ENCODE measurements around the gene NRL. TPM values are rescaled to one million over a fixed set of nuclear protein-coding genes. Genes with fewer than 3 reads are reported as not detected.

Gene NRL
- total RNA-seq, 4 donors from 2014 or later, result 0.79 to 4.5 (median 3.3) TPM

DNA sequence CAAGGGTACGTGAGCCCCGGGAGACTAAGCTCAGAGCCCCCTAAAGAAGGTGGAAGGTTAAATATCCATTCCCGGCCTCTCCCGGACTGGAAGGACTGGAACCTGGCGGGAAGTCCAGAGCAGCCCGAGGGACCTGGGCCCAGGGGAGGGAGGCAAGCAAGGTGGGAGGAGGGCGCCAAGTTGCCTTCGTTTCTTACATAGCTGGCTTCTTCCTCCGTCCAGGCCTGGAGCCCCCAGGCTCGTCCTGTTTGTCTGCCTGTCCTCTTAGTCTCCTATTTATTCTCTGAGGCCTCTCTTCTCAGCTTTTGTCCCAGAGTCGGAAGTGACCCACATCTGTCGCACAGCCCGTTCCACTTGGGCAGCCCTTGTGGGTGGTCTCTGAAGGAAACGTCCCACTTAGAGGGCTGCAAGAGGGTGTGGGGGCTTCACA is 19.9 kb downstream of the NRL start:
- WGBS, 2 donors, result 8 to 17% methylated on average over 8 of the region's 14 CpGs
- H3K27me3 ChIP-seq, result no peaks in the 10 kb centered on the region
- no peak for DNase-seq
- peaks cover 0 to 24% (median 0%) of the 10 kb centered on the region in 3 donors for H3K36me3 ChIP-seq
- no peak for TF ChIP-seq POLR2A (IDR thresholded peaks at IDR 0.05)
- TF ChIP-seq, protein P1, sequence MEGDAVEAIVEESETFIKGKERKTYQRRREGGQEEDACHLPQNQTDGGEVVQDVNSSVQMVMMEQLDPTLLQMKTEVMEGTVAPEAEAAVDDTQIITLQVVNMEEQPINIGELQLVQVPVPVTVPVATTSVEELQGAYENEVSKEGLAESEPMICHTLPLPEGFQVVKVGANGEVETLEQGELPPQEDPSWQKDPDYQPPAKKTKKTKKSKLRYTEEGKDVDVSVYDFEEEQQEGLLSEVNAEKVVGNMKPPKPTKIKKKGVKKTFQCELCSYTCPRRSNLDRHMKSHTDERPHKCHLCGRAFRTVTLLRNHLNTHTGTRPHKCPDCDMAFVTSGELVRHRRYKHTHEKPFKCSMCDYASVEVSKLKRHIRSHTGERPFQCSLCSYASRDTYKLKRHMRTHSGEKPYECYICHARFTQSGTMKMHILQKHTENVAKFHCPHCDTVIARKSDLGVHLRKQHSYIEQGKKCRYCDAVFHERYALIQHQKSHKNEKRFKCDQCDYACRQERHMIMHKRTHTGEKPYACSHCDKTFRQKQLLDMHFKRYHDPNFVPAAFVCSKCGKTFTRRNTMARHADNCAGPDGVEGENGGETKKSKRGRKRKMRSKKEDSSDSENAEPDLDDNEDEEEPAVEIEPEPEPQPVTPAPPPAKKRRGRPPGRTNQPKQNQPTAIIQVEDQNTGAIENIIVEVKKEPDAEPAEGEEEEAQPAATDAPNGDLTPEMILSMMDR (IDR thresholded peaks at IDR 0.05), result no peak
- peaks cover 18 to 30% (median 21%) of the 10 kb centered on the region in 3 donors for H3K4me1 ChIP-seq
- H3K9me3 ChIP-seq, result no peaks in the 10 kb centered on the region
- peak overlapping the region; percentile 90 to 96 (median 94) for H3K4me3 ChIP-seq
- peak overlapping the region; percentile 96 to 98 (median 98) for H3K27ac ChIP-seq
- intact Hi-C loops (cut with DNase I), result no loop called here

DNA sequence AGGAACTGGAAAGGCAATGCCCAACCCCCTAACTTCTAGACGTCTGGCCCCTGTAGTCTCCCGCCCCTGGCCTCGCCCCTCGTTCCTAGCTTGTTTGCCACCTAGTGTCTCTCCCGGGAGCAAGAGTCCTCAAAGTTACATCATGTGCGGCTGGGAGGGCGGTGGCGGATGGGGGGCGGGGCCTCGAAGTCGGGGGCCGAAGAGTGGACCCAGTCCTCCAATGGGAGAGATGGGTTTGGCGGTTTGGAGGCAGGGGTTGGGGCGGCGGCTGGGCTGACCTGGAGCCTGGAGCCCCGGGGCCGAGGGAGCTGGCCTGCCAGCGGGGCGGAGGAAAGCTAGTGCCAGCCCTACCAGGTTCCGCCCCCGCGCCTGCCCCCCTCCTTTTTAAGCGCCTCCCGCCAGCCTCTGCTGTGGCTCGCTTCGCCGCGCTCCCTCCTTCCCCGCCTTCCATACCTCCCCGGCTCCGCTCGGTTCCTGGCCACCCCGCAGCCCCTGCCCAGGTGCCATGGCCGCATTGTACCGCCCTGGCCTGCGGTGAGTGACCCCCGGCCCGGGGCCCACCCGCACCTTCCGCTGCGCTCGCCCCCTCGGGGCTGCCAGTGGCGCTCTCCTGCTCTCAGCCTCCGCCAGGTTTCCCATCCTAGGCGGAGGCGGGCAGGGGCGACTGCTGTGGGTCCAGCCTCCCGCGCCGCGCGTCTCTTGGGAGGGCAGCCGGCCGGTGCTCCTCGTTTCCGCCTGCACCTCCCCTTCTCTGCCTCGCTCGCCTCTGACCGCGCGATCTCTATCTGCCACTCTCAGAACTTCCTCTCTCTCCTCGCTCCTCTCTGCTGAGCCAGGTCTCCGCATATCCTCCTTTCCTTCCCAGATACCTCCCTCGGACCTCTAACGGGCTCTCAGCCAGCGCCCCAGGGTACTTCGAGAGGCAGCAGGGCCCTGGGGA is 20.6 kb downstream of the NRL start, which contains the start of gene PCK2:
PCK2 (plus strand) TSS at position 411 of the 940 bp plus-strand sequence; CDS start at position 506, 95 bp downstream.
- Histone ChIP-seq H3K4me1 (peaks cover 18 to 30% (median 21%) of the 10 kb centered on the region in 3 donors), H3K27me3 (no peaks in the 10 kb centered on the region), H3K9me3 (no peaks in the 10 kb centered on the region), H3K27ac (peak within 1 kb of the TSS; percentile 96 to 98 (median 98)), H3K36me3 (peaks cover 0 to 17% (median 0%) of the 10 kb centered on the region in 3 donors), H3K4me3 (peak within 1 kb of the TSS; percentile 90 to 96 (median 94))
- peak; percentile 72 for DNase-seq
- intact Hi-C loops (cut with DNase I), result no loop called here
- WGBS, 2 donors, result 0% methylated on average over 22 to 23 of the region's 68 CpGs
- TF ChIP-seq POLR2A (IDR thresholded peaks at IDR 0.05), result peak in 1 of 4 donors; percentile 71
- TF ChIP-seq, protein P1 (IDR thresholded peaks at IDR 0.05), result peak in 3 of 6 experiments; percentile 11 to 27 (median 16)

DNA sequence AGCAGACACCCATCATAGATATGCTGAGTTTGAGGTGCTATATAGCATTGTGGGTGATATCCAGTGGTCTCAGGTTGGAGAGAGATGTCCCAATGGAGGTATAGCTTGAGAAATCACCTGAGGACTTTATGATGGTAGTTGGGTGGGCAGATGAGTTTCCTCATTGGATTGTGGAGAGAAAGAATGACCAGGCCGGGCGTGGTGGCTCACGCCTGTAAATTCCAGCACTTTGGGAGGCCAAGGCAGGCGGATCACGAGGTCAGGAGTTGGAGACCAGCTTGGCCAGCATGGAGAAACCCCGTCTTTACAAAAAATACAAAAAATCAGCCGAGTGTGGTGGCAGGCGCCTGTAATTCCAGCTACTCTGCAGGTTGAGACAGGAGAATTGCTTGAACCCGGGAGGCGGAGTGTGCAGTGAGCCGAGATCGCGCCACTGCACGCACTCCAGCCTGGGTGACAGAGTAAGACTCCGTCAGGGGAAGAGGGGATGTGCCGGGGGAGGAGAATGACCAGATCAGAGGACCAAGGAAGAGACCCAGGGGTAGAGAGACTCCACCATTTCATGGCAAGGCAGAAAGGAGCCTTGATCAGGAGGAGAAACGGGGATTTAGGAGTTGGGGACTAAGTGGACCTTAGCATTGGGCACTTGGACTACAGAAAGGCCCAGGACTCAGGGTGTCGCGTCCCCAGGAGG is 21.4 kb downstream of the NRL start:
- Histone ChIP-seq H3K36me3 (peaks cover 0 to 9% (median 0%) of the 10 kb centered on the region in 3 donors), H3K4me3 (peak overlapping the region; percentile 90 to 96 (median 94)), H3K27ac (peak overlapping the region; percentile 96 to 98 (median 98)), H3K27me3 (no peaks in the 10 kb centered on the region), H3K4me1 (peaks cover 18 to 30% (median 21%) of the 10 kb centered on the region in 3 donors), H3K9me3 (no peaks in the 10 kb centered on the region)
- no peak for DNase-seq
- no peak for TF ChIP-seq POLR2A (IDR thresholded peaks at IDR 0.05)
- TF ChIP-seq, protein P1 (IDR thresholded peaks at IDR 0.05), result no peak
- 43 to 51% methylated on average over 18 to 19 of the region's 19 CpGs for WGBS, 2 donors
- intact Hi-C loops (cut with DNase I), result no loop called here

GRCh38 chr14:24092505-24093206 is 22.1 kb downstream of the NRL start:
- Histone ChIP-seq H3K27ac (peak overlapping the region; percentile 96 to 98 (median 98)), H3K36me3 (peaks cover 0 to 2% (median 0%) of the 10 kb centered on the region in 3 donors), H3K4me3 (no peak overlapping the region), H3K4me1 (peaks cover 18 to 30% (median 21%) of the 10 kb centered on the region in 3 donors), H3K27me3 (no peaks in the 10 kb centered on the region), H3K9me3 (no peaks in the 10 kb centered on the region)
- DNase-seq, result no peak
- 85 to 92% methylated on average over 4 of the region's 4 CpGs for WGBS, 2 donors
- TF ChIP-seq, protein P1 (IDR thresholded peaks at IDR 0.05), result no peak
- TF ChIP-seq POLR2A (IDR thresholded peaks at IDR 0.05), result no peak
- intact Hi-C loops (cut with DNase I), result no loop called here
